Lung (tissue), 12 donors: ENCODE results near the gene NPHP4. TPM values are rescaled to one million over a fixed set of nuclear protein-coding genes. Genes with fewer than 3 reads are reported as not detected.

ENCODE experiments used
- ATAC-seq: fragments of 200-7000 bp; cut with Tn5 transposase; one replicate; pipeline ENCODE4 v1.9.1; 2020; ENCODE audit warnings: moderate number of reproducible peaks; ENCODE audit not compliant: insufficient read depth, low FRiP score
- DNase-seq, 3 donors: peaks; one replicate each; pipeline ENCODE4 v3.0.0-alpha.2; 2013 to 2017
- H3K27ac ChIP-seq, 2 donors: one replicate each; pipeline ENCODE4 v1.5.1; 2013; ENCODE audit warnings: mild to moderate bottlenecking in 2 of 2, moderate library complexity in 2 of 2, control low read depth in 1 of 2, inconsistent platforms in 1 of 2, low read depth in 1 of 2, low read length in 1 of 2
- H3K27me3 ChIP-seq, 3 donors: one replicate each; pipeline ENCODE4 v1.5.1; 2013; ENCODE audit warnings: low read length in 2 of 3; ENCODE audit not compliant: control insufficient read depth in 3 of 3, insufficient read depth in 3 of 3
- H3K36me3 ChIP-seq, 4 donors: one replicate each; pipeline ENCODE4 v1.5.1; 2013; ENCODE audit warnings: low read length in 4 of 4, mild to moderate bottlenecking in 1 of 4, moderate library complexity in 1 of 4; ENCODE audit not compliant: control insufficient read depth in 4 of 4, insufficient read depth in 4 of 4
- H3K4me1 ChIP-seq, 5 donors: one replicate each; pipeline ENCODE4 v1.5.1; 2013; ENCODE audit warnings: low read length in 5 of 5, mild to moderate bottlenecking in 2 of 5, moderate library complexity in 1 of 5; ENCODE audit not compliant: control insufficient read depth in 5 of 5, insufficient read depth in 5 of 5
- H3K4me3 ChIP-seq: one replicate; pipeline ENCODE4 v1.5.1; 2013; ENCODE audit warnings: mild to moderate bottlenecking, control low read depth, moderate library complexity
- H3K9ac ChIP-seq, 2 donors: one replicate each; pipeline ENCODE4 v1.5.1; 2013; ENCODE audit warnings: low read length in 2 of 2, control low read depth in 1 of 2; ENCODE audit not compliant: insufficient read depth in 1 of 2
- H3K9me3 ChIP-seq, 4 donors: one replicate each; pipeline ENCODE4 v1.5.1; 2013; ENCODE audit warnings: low read length in 3 of 4, mild to moderate bottlenecking in 1 of 4, moderate library complexity in 1 of 4; ENCODE audit not compliant: control insufficient read depth in 4 of 4, insufficient read depth in 3 of 4
- WGBS, 2 donors: extraction: QIAGEN DNeasy Blood & Tissue Kit; methylation state at CpG; one replicate each; pipeline ENCODE4 v1.1.7; 2013; 5-methylcytosine and 5-hydroxymethylcytosine counted together
- polyA plus RNA-seq, 2 donors: library from polyadenylated mRNA; stranded (reverse); fragments of 200-250 nt; gene quantifications; one replicate each; pipeline ENCODE4 v1.2.1, GENCODE V29; 2013
- total RNA-seq, 2 donors: library from RNA; depleted of rRNA in 1 of 2; stranded (reverse); fragments of >200 nt in 1 of 2; gene quantifications; one replicate each; pipeline ENCODE4 v1.2.1, GENCODE V29; 2014 to 2021
- TF ChIP-seq, protein P1 (sequence below): IDR thresholded peaks from 2 replicates; pipeline ENCODE4 v1.5.1; 2012; ENCODE audit warnings: mild to moderate bottlenecking; ENCODE audit errors: control extremely low read depth, extremely low read depth
- donor health status: control.
- donor health status: control.
- donor health status: Bipolar disorder and iron deficiency.
- donor health status: healthy.
- donor health status: DM: yes; HTN: yes; CAD: no.

The NPHP4 gene
- total and polyA plus RNA-seq, 4 donors, result 6.0 to 23.3 (median 11.1) TPM

- 95 to 96% methylated on average over 12 of the region's 12 CpGs for WGBS, 2 donors
- no peaks in the 10 kb centered on the region for H3K27me3 ChIP-seq
- ATAC-seq (no peak), DNase-seq (no peak)
- peaks cover 0 to 1% (median 0%) of the 10 kb centered on the region in 4 donors for H3K9me3 ChIP-seq
- peaks cover 0 to 23% (median 4%) of the 10 kb centered on the region in 4 donors for H3K36me3 ChIP-seq
- no peaks in the 10 kb centered on the region for H3K4me1 ChIP-seq
- H3K4me3 ChIP-seq, result no peak overlapping the region
- H3K27ac ChIP-seq, result no peak overlapping the region
- TF ChIP-seq, protein P1, sequence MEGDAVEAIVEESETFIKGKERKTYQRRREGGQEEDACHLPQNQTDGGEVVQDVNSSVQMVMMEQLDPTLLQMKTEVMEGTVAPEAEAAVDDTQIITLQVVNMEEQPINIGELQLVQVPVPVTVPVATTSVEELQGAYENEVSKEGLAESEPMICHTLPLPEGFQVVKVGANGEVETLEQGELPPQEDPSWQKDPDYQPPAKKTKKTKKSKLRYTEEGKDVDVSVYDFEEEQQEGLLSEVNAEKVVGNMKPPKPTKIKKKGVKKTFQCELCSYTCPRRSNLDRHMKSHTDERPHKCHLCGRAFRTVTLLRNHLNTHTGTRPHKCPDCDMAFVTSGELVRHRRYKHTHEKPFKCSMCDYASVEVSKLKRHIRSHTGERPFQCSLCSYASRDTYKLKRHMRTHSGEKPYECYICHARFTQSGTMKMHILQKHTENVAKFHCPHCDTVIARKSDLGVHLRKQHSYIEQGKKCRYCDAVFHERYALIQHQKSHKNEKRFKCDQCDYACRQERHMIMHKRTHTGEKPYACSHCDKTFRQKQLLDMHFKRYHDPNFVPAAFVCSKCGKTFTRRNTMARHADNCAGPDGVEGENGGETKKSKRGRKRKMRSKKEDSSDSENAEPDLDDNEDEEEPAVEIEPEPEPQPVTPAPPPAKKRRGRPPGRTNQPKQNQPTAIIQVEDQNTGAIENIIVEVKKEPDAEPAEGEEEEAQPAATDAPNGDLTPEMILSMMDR, result no peak
- H3K9ac ChIP-seq, result no peak overlapping the region
Observed at GRCh38 chr1:5904551-5904950, 87.7 kb downstream of the NPHP4 start.

DNA sequence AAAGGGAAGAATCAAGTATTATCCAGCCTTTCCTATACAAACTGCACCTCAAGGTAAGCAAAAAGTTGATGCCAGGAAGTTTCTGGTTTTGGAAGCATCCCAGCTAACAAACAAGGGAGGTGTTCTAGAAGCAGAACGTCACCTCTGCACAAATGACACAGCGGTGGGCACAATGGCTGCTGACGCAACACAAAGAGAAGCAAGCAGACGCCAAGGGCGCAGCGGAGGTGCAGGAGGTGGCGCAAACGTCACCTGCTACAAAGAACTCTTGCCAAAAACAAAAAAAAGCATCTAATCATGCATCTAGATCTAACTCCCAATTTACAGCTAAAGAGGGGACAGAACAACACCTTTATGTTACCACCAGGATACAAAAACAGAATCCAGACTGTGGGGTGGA, 88.5 kb downstream of the NPHP4 start:
- Histone ChIP-seq H3K27ac (no peak overlapping the region), H3K9ac (no peak overlapping the region), H3K9me3 (peaks cover 0 to 1% (median 0%) of the 10 kb centered on the region in 4 donors), H3K4me3 (no peak overlapping the region), H3K36me3 (peaks cover 0 to 23% (median 4%) of the 10 kb centered on the region in 4 donors), H3K27me3 (no peaks in the 10 kb centered on the region), H3K4me1 (no peaks in the 10 kb centered on the region)
- TF ChIP-seq, protein P1, result no peak
- WGBS, 2 donors, result 91 to 95% methylated on average over 8 of the region's 8 CpGs
- no peak for DNase-seq
- no peak for ATAC-seq

GRCh38 chr1:5903031-5903430, 89.2 kb downstream of the NPHP4 start:
- Histone ChIP-seq H3K27me3 (no peaks in the 10 kb centered on the region), H3K9me3 (peaks cover 0 to 1% (median 0%) of the 10 kb centered on the region in 4 donors), H3K4me3 (no peak overlapping the region), H3K27ac (no peak overlapping the region), H3K9ac (no peak overlapping the region), H3K4me1 (no peaks in the 10 kb centered on the region), H3K36me3 (peaks cover 0 to 23% (median 4%) of the 10 kb centered on the region in 4 donors)
- ATAC-seq (no peak), DNase-seq (no peak)
- TF ChIP-seq, protein P1, result no peak
- WGBS, 2 donors, result 87 to 96% methylated on average over 5 of the region's 5 CpGs

DNA sequence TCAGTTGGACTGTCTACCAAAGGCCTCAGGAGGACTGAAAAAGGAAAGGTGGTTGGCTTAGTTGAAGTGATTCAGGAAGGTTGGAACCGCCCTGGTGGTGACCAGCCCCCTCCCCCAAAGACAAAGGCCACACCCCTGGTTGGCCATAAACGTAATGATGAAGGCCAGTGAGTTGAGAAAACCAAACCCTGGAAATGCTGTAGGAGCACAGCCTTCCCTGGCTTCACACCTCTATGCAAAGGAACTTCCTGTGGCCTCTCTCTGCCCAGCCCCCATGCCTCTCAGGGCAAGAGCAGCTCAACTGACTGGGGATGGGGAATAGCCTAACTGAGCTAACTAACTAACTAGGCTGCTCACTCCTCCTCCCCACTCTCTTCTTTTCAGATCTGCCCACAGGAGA, 90.4 kb downstream of the NPHP4 start:
- Histone ChIP-seq H3K9ac (no peak overlapping the region), H3K4me1 (no peaks in the 10 kb centered on the region), H3K4me3 (no peak overlapping the region), H3K9me3 (peaks cover 0 to under 1% (median 0%) of the 10 kb centered on the region in 4 donors), H3K27me3 (no peaks in the 10 kb centered on the region), H3K36me3 (peaks cover 0 to 23% (median 4%) of the 10 kb centered on the region in 4 donors), H3K27ac (no peak overlapping the region)
- WGBS, 2 donors, result 85 to 89% methylated on average over 2 of the region's 2 CpGs
- TF ChIP-seq, protein P1, result no peak
- no peak for DNase-seq
- ATAC-seq, result no peak
